ENCODE data around the gene MDM2. TPM values are rescaled to one million over a fixed set of nuclear protein-coding genes. Genes with fewer than 3 reads are reported as not detected.

Gene MDM2
- total RNA-seq, 1 experiment from 2014 or later = 159 TPM

GRCh38 chr12:68870011-68870410 lies 62.0 kb downstream of the MDM2 start:
- H4K5ac ChIP-seq (ENCODE audit: insufficient read length, low read depth, low read length) = no peak overlapping the region
- Mint-ChIP-seq H3K4me3 (no peak overlapping the region), H3K9me3 (no peaks in the 10 kb centered on the region), H3K27me3 (ENCODE audit: low read depth) (no peaks in the 10 kb centered on the region), H3K27ac (no peak overlapping the region), H3K36me3 (ENCODE audit: insufficient read depth in 1 of 3, low read depth in 3 of 3) (no peaks in the 10 kb centered on the region), H3K4me1 (peaks cover 10 to 13% of the 10 kb centered on the region in 2 experiments)
- H3K4me2 ChIP-seq (ENCODE audit: insufficient read depth, insufficient read length, low read length) = no peak overlapping the region
- H2AFZ ChIP-seq (ENCODE audit: low read length) = no peak overlapping the region
- no peaks in the 10 kb centered on the region for H3K23me2 ChIP-seq (ENCODE audit: insufficient read length, low read depth, low read length, poor library complexity, severe bottlenecking)
- H2AK5ac ChIP-seq (ENCODE audit: insufficient read length, low read length) = no peak overlapping the region
- no CpG with 5 or more reads among the region's 5 CpGs for whole genome bisulfite sequencing (ENCODE audit: extremely low coverage, insufficient read length, low lambda C conversion rate)
- H3K18ac ChIP-seq (ENCODE audit: insufficient read length, low read depth, low read length) = no peak overlapping the region
- no peaks in the 10 kb centered on the region for H3K79me1 ChIP-seq (ENCODE audit: insufficient read depth, low read depth, low read length, poor library complexity, severe bottlenecking)
- H3K9ac ChIP-seq (ENCODE audit: extremely low read depth, insufficient read length, low read length) = no peak overlapping the region
- no peak overlapping the region for H3T11ph ChIP-seq (ENCODE audit: low read length)
- no peaks in the 10 kb centered on the region for H4K20me1 ChIP-seq (ENCODE audit: control insufficient read depth, insufficient read depth, insufficient read length)
- H3K4me1 ChIP-seq (ENCODE audit: insufficient read depth, low read length) = no peaks in the 10 kb centered on the region; the same call in 1 of the 2 replicates
- no peak for DNase-seq
- H4K8ac ChIP-seq (replicated peaks; ENCODE audit: insufficient read length, low read depth, low read length) = no peak overlapping the region
- TF ChIP-seq CTCF (conservative IDR thresholded peaks at IDR 0.05) = no peak
- no peak overlapping the region for H3K14ac ChIP-seq (ENCODE audit: insufficient read depth, low read length)
- no peak overlapping the region for H4K91ac ChIP-seq (ENCODE audit: insufficient read length, low read depth, low read length)
- no peak overlapping the region for H2BK5ac ChIP-seq (ENCODE audit: insufficient read length, low read length)
- no peak overlapping the region for H2BK15ac ChIP-seq (ENCODE audit: low read depth, low read length)
- no peak overlapping the region for H2BK120ac ChIP-seq (ENCODE audit: low read depth, low read length, poor library complexity, severe bottlenecking)
- no peaks in the 10 kb centered on the region for H3K27me3 ChIP-seq (ENCODE audit: insufficient read depth, low read length)
- no peaks in the 10 kb centered on the region for H3K9me3 ChIP-seq (ENCODE audit: control insufficient read depth, low read depth, low read length)
- H3K4ac ChIP-seq (ENCODE audit: low read depth, low read length) = no peak overlapping the region
- H3K27ac ChIP-seq (ENCODE audit: insufficient read length, low read depth, low read length) = no peak overlapping the region
- no peak overlapping the region for H3K23ac ChIP-seq (ENCODE audit: insufficient read length, low read depth, low read length)
- H2BK20ac ChIP-seq (ENCODE audit: low read depth, low read length, poor library complexity, severe bottlenecking) = no peak overlapping the region
- no peak overlapping the region for H2BK12ac ChIP-seq (ENCODE audit: insufficient read length, low read depth, low read length)
- no peaks in the 10 kb centered on the region for H3K79me2 ChIP-seq (ENCODE audit: insufficient read depth, low read length)
- no peak overlapping the region for H3K56ac ChIP-seq (ENCODE audit: insufficient read length, low read depth, low read length)
